K562 (cell line): ENCODE measurements around the gene KCNN3. TPM values are rescaled to one million over a fixed set of nuclear protein-coding genes. Genes with fewer than 3 reads are reported as not detected.

Experiments
- CBFA2T2 ChIP-seq: fragments of 450-650 bp; conservative IDR thresholded peaks from 2 replicates; pipeline ENCODE4 v1.6.1; 2017; ENCODE audit warnings: mild to moderate bottlenecking
- NCOR1 ChIP-seq: fragments of 450-650 bp; IDR thresholded peaks from 2 replicates; pipeline ENCODE4 v1.6.1; 2016; ENCODE audit warnings: mild to moderate bottlenecking, moderate library complexity
- NFIC ChIP-seq: fragments of 450-650 bp; IDR thresholded peaks from 2 replicates; pipeline ENCODE4 v1.6.1; 2017; ENCODE audit warnings: mild to moderate bottlenecking, inconsistent platforms
- SMARCC2 ChIP-seq: fragments of 450-650 bp; IDR thresholded peaks from 2 replicates; pipeline ENCODE4 v1.6.1; 2017; ENCODE audit warnings: antibody characterized with exemption, moderate library complexity, mild to moderate bottlenecking, low read depth
- SMARCE1 ChIP-seq: fragments of 450-650 bp; IDR thresholded peaks from 2 replicates; pipeline ENCODE4 v1.7.1; 2016; ENCODE audit warnings: mild to moderate bottlenecking
- SRSF9 ChIP-seq: fragments of 200-400 bp; formaldehyde crosslinking; IDR thresholded peaks from 2 replicates; pipeline ENCODE4 v1.6.1; 2017; ENCODE audit warnings: low read depth, low read length, borderline replicate concordance
- ZNF12 ChIP-seq: sonication (generic); formaldehyde crosslinking; IDR thresholded peaks from 2 replicates; pipeline ENCODE4 v1.4.0; 2020; ENCODE audit warnings: mild to moderate bottlenecking, missing genetic modification reagents
- polyA plus RNA-seq, 8 experiments: library from polyadenylated mRNA; depleted of rRNA in 4 of 8; stranded (reverse) in 5 of 8; unstranded in 3 of 8; fragments of >200 nt; fragmentation: Nextera tagmentation in 2 of 8; fragmentation: Illumina TruSeq in 1 of 8; extraction: Ambion mirVana in 2 of 8; extraction: Trizol in 1 of 8; gene quantifications; 2 replicates each; pipeline versions ENCODE4 v1.2.1 to v1.2.3, GENCODE V29; 2011 to 2014; ENCODE audit warnings: inconsistent platforms in 1 of 8, missing spikeins in 1 of 8
- total RNA-seq, 7 experiments: library from RNA; depleted of rRNA in 6 of 7; stranded (reverse); fragments of >200 nt in 6 of 7; fragmentation: Illumina TruSeq in 2 of 7; extraction: Trizol in 2 of 7; gene quantifications; 2 replicates each; pipeline versions ENCODE4 v1.2.1 to v1.2.3, GENCODE V29; 2011 to 2021; ENCODE audit warnings: low replicate concordance in 1 of 7
- TF ChIP-seq, protein P1 (sequence below), 2 experiments: fragments of 200-800 bp in 1 of 2; sonication (Bioruptor generic) in 1 of 2; sonication (generic) in 1 of 2; formaldehyde crosslinking in 1 of 2; IDR thresholded peaks in 1 of 2; conservative IDR thresholded peaks in 1 of 2; 2 replicates each; pipeline versions ENCODE4 v1.5.0 to v1.6.1; 2016 to 2020; ENCODE audit warnings: missing compliant biosample characterization in 1 of 2, missing genetic modification characterization in 1 of 2, missing genetic modification reagents in 1 of 2
- TF ChIP-seq, protein P2 (sequence below): fragments of 250-450 bp; sonication (Bioruptor Pico); IDR thresholded peaks from 2 replicates; pipeline ENCODE4 v1.8.0; 2021; ENCODE audit warnings: mild to moderate bottlenecking, moderate library complexity
- TF ChIP-seq, protein P3 (sequence below), 2 experiments: IDR thresholded peaks; 2 replicates each; pipeline ENCODE4 v1.6.1; 2011; ENCODE audit warnings: borderline replicate concordance in 1 of 2, control low read depth in 1 of 2, low read depth in 1 of 2, low read length in 1 of 2, mild to moderate bottlenecking in 1 of 2, mixed read lengths in 1 of 2, moderate library complexity in 1 of 2; ENCODE audit not compliant: insufficient read depth in 1 of 2, insufficient read length in 1 of 2, poor library complexity in 1 of 2, severe bottlenecking in 1 of 2; ENCODE audit errors: extremely low read depth in 1 of 2
- TF ChIP-seq, protein P4 (sequence below), 2 experiments: fragments of 450-650 bp in 1 of 2; sonication (generic) in 1 of 2; formaldehyde crosslinking in 1 of 2; IDR thresholded peaks; 2 replicates each; pipeline versions ENCODE4 v1.7.1 to v1.9.0; 2016 to 2022; ENCODE audit warnings: inconsistent platforms in 1 of 2, mild to moderate bottlenecking in 1 of 2, missing genetic modification reagents in 1 of 2

Gene KCNN3
- total and polyA plus RNA-seq, 9 of the 15 experiments (the other 6 are each of a cell fraction or from before 2014, with no cell fraction given): 0.02 to 0.03 TPM; not detected in 7

GRCh38 chr1:154883919-154884868 is 14.1 kb upstream of the KCNN3 start (continued):
- TF ChIP-seq SMARCC2: peak; percentile 69
- TF ChIP-seq, protein P1, sequence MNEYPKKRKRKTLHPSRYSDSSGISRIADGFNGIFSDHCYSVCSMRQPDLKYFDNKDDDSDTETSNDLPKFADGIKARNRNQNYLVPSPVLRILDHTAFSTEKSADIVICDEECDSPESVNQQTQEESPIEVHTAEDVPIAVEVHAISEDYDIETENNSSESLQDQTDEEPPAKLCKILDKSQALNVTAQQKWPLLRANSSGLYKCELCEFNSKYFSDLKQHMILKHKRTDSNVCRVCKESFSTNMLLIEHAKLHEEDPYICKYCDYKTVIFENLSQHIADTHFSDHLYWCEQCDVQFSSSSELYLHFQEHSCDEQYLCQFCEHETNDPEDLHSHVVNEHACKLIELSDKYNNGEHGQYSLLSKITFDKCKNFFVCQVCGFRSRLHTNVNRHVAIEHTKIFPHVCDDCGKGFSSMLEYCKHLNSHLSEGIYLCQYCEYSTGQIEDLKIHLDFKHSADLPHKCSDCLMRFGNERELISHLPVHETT (CRISPR knock-in tag; conservative IDR thresholded peaks at IDR 0.05 in 1 of 2, IDR thresholded peaks at IDR 0.05 in 1 of 2): peak in 1 of 2 experiments; percentile 41; a peak in 1 of 4 replicates
- TF ChIP-seq SRSF9: no peak
- TF ChIP-seq ZNF12 (CRISPR knock-in tag): no peak
- TF ChIP-seq, protein P2, sequence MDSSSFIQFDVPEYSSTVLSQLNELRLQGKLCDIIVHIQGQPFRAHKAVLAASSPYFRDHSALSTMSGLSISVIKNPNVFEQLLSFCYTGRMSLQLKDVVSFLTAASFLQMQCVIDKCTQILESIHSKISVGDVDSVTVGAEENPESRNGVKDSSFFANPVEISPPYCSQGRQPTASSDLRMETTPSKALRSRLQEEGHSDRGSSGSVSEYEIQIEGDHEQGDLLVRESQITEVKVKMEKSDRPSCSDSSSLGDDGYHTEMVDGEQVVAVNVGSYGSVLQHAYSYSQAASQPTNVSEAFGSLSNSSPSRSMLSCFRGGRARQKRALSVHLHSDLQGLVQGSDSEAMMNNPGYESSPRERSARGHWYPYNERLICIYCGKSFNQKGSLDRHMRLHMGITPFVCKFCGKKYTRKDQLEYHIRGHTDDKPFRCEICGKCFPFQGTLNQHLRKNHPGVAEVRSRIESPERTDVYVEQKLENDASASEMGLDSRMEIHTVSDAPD: no peak
- peak; percentile 73 for TF ChIP-seq NFIC
- TF ChIP-seq CBFA2T2: peak; percentile 82
- TF ChIP-seq, protein P3, sequence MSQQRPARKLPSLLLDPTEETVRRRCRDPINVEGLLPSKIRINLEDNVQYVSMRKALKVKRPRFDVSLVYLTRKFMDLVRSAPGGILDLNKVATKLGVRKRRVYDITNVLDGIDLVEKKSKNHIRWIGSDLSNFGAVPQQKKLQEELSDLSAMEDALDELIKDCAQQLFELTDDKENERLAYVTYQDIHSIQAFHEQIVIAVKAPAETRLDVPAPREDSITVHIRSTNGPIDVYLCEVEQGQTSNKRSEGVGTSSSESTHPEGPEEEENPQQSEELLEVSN (IDR thresholded peaks at IDR 0.05; ENCODE audit: borderline replicate concordance in 1 of 2, extremely low read depth in 1 of 2, insufficient read depth in 1 of 2, insufficient read length in 1 of 2, low read depth in 1 of 2, low read length in 1 of 2, poor library complexity in 1 of 2, severe bottlenecking in 1 of 2): peak in 1 of 2 experiments; percentile 41
- TF ChIP-seq, protein P4, sequence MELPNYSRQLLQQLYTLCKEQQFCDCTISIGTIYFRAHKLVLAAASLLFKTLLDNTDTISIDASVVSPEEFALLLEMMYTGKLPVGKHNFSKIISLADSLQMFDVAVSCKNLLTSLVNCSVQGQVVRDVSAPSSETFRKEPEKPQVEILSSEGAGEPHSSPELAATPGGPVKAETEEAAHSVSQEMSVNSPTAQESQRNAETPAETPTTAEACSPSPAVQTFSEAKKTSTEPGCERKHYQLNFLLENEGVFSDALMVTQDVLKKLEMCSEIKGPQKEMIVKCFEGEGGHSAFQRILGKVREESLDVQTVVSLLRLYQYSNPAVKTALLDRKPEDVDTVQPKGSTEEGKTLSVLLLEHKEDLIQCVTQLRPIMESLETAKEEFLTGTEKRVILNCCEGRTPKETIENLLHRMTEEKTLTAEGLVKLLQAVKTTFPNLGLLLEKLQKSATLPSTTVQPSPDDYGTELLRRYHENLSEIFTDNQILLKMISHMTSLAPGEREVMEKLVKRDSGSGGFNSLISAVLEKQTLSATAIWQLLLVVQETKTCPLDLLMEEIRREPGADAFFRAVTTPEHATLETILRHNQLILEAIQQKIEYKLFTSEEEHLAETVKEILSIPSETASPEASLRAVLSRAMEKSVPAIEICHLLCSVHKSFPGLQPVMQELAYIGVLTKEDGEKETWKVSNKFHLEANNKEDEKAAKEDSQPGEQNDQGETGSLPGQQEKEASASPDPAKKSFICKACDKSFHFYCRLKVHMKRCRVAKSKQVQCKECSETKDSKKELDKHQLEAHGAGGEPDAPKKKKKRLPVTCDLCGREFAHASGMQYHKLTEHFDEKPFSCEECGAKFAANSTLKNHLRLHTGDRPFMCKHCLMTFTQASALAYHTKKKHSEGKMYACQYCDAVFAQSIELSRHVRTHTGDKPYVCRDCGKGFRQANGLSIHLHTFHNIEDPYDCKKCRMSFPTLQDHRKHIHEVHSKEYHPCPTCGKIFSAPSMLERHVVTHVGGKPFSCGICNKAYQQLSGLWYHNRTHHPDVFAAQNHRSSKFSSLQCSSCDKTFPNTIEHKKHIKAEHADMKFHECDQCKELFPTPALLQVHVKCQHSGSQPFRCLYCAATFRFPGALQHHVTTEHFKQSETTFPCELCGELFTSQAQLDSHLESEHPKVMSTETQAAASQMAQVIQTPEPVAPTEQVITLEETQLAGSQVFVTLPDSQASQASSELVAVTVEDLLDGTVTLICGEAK (IDR thresholded peaks at IDR 0.05): 0 out of 2 replicates have a peak, but pooled peaks have one; percentile 23
- TF ChIP-seq, protein P4 (CRISPR knock-in tag; IDR thresholded peaks at IDR 0.05): no peak
- peak; percentile 80 for TF ChIP-seq NCOR1
- TF ChIP-seq SMARCE1: peak; percentile 81; the same call in 1 of the 2 replicates
